NCI-H1930 (cell line): ENCODE measurements around the gene IVD.
"Not testable (repeated sequence)": the region's sequence is repeated elsewhere in the genome, so short reads cannot be mapped to it uniquely, and the experiment has no call there.

ENCODE experiments used
- DNase-seq, 2 experiments: peaks; one replicate each; lab custom pipeline; 2025; lab: John Stamatoyannopoulos, UW

Gene IVD

GRCh38 chr15:40439461-40439959, 33.9 kb downstream of the IVD start:
- DNase-seq = no peak

GRCh38 chr15:40439960-40440742, 34.6 kb downstream of the IVD start:
- no peak for DNase-seq

- peak; percentile 85 to 86 for DNase-seq
These were observed 35.4 kb downstream of the IVD start, which contains the start of gene BAHD1 for GRCh38 chr15:40440743-40441564. Gene BAHD1, plus strand, starts transcription at chr15:40440953. Its CDS starts 17,512 bp downstream, at chr15:40458465.

GRCh38 chr15:40441565-40442531, 36.3 kb downstream of the IVD start:
- DNase-seq = no peak

- no peak for DNase-seq
These were observed 37.7 kb downstream of the IVD start for GRCh38 chr15:40443255-40443654.

GRCh38 chr15:40443846-40444245, 38.3 kb downstream of the IVD start:
- no peak for DNase-seq

- DNase-seq = no peak
These were observed 39.1 kb downstream of the IVD start for GRCh38 chr15:40444736-40445135.

GRCh38 chr15:40445421-40445922, 39.9 kb downstream of the IVD start:
- DNase-seq = no peak

GRCh38 chr15:40446144-40446543, 40.5 kb downstream of the IVD start:
- DNase-seq = no peak

- no peak for DNase-seq
These were observed 42.8 kb downstream of the IVD start for GRCh38 chr15:40448354-40448753.

- no peak for DNase-seq
These were observed 43.7 kb downstream of the IVD start for GRCh38 chr15:40449275-40449674.

- no peak for DNase-seq
These were observed 44.5 kb downstream of the IVD start for GRCh38 chr15:40450047-40450446.

- DNase-seq = no peak
These were observed 46.0 kb downstream of the IVD start for GRCh38 chr15:40451527-40452158.

GRCh38 chr15:40452296-40453090, 46.9 kb downstream of the IVD start:
- no peak for DNase-seq

- DNase-seq = not testable (repeated sequence)
These were observed 48.3 kb downstream of the IVD start for GRCh38 chr15:40453941-40454340.

GRCh38 chr15:40454904-40455391, 49.4 kb downstream of the IVD start:
- DNase-seq = no peak

- no peak for DNase-seq
These were observed 50.7 kb downstream of the IVD start for GRCh38 chr15:40456299-40456712.

- no peak for DNase-seq
These were observed 51.1 kb downstream of the IVD start for GRCh38 chr15:40456738-40457137.

- DNase-seq = no peak
These were observed 53.1 kb downstream of the IVD start for GRCh38 chr15:40458495-40459371.
